Spleen (tissue), 3 donors: ENCODE measurements around the gene FAM181B.

Experiments used
- POLR2A ChIP-seq, 3 donors: fragments of 450-650 bp; IDR thresholded peaks; one replicate each; pipeline ENCODE4 v1.5.1; 2017; ENCODE audit warnings: antibody characterized with exemption in 3 of 3, mild to moderate bottlenecking in 1 of 3
- POLR2AphosphoS5 ChIP-seq, 3 donors: sonication (generic); formaldehyde crosslinking; IDR thresholded peaks; one replicate each; pipeline ENCODE4 v1.5.1; 2017; ENCODE audit warnings: antibody characterized with exemption in 3 of 3

- no peak for TF ChIP-seq POLR2A (IDR thresholded peaks at IDR 0.05)
- no peak for TF ChIP-seq POLR2AphosphoS5 (IDR thresholded peaks at IDR 0.05)
Observed at GRCh38 chr11:82733444-82734119, at the start of gene FAM181B.
